ENCODE results near the gene GPR152.
"Not testable (repeated sequence)": the region's sequence is repeated elsewhere in the genome, so short reads cannot be mapped to it uniquely, and the experiment has no call there.

The GPR152 gene

DNA sequence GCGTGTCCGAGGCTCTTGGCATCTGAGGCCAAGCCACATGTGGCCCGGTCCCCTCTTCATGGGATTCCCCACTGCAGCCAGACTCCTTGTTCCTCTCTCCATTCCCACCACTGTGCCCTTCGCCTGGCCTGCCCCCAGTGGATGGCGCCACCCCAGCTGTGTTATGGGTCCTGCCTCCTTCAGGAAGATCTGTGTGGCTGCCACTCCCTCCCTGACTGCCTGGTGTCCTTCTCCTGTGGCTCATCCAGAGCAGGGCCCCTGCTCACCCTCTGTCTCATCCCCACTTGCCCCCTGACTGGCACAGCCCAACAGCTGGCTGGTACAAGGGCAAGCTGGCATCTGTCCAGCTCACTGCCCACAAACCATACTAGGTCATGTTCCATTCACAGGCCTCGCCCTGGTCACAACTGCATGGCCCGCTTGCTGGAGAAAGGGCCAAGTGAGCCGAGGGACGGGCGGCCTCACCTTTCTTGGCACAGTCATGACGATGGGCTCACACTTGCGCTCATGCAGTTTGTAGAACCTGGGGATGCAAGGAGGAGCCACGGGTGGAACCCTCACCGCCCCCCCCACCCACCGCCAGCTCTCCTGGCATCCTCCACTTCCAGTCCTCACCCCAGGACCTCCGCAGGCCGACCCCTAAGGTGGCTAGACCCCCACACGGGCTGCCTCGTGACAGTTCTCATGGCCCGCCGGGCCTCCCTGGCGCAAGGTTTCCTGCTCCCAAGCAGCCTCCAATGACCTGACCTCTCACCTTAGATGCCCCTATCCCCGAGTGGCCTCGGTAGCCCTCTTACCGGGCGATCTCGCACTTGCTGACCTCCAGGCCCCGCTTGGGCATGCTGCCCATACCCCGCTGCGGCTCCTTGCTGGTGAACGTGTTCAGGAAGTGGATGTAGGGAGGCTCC is 13.0 kb downstream of the GPR152 start:
- peak; percentile 56 for DNase-seq

DNA sequence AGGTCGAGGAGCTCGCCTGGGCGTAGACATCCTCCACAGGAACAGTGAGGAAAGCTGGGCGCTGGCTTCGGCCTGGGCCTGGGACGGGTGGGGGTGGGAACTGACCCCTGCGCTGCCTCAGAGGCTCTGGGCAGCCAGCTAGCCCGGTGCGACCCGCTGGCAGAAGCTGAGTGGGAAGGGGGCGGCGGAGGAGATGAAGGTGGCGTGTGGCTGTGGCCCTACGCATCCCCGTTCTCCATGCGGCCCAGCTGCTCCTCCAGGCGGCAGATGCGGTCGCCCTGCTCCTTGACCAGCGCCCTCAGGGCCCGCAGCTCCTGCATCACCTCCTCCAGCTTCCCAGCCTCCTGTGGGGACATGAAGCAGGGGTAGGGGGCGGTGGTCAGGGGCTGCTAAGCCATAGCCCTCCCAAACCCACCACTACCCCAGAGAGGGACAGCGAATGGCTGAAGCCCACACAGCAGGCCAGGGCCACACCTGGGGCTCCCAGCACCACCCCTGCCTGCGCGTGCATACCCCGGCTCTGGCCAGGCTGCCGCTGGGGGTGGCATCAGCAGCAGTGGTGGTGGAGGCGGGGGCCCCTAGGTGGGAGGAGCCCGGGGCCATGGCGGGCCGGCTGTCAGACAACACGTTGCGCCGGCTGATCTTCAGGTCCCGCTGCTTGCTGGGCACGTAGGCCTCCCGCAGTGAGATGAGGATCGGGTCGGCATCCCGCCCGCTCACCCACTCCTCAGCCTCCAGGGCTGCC is 14.2 kb downstream of the GPR152 start:
- DNase-seq: no peak

DNA sequence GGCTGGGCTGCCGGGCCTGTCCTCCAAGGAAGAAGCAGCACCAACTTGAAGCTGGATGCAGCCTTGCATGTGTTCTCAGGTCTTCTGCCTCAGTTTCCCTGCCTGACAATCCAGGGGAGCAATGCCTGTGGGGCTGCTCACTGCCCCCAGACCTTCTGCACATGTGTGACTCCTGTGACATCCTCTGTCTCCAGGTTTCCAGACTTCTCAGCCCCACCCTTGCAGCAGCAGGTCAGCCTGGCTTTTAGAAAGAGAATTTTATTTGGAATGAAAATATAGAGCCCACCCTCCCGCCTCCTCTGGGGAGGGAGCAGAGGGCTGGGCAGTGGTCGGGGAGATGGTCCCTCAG is 14.7 kb downstream of the GPR152 start:
- no peak for DNase-seq

DNA sequence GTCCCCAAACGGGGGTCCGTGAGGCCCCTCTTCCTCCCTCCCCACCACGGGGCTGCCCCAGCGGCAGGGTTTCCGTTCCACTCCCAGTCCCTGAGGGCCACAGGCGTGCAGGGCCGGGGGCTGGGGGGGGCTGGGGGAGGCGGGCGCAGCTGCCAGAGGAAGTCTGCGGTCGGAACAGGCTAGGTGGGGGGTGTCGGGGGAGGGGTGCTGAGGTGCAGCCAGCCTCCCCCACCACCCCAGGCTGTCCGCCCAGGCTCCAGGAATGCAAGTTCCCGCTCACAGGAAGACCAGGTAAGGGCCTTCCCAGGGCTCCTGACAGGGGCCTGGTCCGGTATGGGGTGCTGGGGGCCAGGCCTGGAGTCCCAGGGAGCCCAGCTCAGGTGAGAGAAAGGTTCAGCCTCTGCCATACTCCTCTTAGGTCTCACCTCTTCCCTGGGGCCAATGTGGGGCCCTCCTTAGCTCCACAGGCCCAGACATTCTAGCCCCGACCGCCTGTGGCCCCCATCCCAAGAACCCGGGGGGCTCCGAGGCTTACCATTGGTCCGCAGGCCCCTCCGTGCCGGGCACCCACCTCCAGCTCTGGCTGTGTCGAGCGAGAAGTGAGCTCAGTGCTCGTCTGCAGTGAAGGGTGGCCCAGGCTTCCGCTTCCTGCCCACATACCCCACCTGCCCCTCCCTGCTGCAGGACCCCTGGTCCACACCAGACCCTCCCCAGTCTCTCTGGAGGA is 15.3 kb downstream of the GPR152 start, which contains the start of gene PTPRCAP:
TSS of gene PTPRCAP (minus strand) at position 601 of the 727 bp plus-strand sequence. CDS start at position 538, 63 bp downstream.
- DNase-seq: no peak

DNA sequence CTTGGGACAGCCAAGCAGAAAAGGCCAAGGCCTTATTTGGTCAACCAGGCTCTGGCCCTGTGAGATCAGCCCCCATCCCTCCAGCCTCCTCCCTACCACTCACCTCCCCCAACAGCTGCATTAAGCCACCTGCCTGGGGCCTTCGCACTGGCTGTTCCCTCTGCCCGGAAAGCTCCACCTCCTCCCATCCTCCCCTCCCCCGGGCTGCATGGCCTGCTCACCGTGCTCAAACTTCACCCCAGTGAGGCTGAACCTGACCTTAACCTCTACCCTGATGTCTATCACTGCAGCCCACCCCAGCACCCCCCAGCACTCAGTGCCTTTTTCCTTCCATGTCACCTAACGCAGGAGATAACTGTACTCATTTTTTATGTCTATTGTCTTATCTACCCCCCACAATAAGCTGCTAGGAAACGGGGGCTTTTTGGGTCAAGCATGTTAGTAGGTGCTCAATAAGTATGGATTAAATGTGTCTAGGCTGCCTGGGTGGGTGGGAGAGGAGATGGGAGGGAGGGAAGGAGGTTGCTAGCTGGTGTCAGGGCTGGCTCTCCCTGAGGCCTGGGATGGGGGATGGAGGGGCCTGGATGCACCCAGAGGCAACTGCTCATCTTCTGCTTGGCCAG is 16.0 kb downstream of the GPR152 start:
- no peak for DNase-seq

DNA sequence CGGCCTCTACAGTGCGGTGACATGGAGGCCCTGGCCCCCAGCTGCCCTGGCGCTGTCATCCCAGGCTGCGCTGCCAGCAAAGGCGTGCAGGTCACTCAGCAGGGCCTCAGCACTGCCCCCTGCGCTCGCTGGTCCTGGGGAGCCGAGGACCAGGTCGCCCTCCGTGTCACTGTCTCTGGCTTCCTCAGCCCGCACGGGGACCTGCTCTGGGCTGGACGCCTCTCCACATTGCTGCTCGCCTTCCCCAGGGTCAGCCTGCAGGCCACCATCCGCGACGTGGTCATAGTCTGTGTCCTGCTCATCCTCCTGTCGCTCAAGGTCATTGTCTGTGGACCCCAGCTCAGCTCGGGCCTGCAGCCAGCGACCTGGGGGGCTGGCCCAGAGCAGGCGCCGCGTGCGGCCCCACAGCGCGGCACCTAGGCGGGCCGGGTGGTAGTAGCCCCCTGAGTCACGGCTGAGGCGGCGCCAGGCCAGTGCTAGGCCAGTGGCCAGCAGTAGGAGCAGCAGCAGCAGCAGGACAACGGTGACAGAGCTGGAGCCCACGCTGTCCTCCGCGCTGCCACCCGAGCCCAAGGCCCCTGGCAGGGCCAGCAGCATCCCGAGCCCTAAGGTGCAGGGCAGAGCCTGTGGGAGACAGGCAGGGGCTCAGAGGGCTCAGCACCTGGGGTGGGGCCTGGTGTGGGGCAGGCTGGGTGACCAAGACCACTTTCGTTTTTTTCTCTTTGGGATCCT is 16.6 kb downstream of the GPR152 start:
- DNase-seq: no peak

DNA sequence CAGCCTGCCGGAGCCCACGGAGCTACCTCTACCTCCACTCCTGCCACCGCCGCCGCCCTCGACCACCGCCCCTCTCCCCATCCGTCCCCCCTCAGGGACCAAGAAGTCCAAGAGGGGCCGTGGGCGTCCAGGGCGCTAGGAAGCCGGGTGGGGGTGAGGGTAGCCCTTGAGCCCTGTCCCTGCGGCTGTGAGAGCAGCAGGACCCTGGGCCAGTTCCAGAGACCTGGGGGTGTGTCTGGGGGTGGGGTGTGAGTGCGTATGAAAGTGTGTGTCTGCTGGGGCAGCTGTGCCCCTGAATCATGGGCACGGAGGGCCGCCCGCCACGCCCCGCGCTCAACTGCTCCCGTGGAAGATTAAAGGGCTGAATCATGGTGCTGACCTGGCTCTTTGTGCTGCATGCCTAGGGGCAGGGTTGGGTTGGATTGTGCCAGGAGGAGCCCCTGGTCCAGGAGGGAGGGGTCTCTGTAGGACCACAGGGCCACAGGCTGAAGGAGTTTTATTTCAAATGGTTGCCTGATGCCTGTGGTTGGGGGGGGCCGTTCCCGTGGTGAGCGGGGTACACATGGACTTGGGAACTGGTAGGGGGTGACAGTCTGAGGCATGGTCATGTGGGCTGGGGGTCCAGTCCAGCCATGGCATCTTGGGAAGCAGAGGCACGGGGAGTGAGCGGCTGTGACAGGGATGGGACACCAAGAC is 17.4 kb downstream of the GPR152 start:
- DNase-seq: no peak

DNA sequence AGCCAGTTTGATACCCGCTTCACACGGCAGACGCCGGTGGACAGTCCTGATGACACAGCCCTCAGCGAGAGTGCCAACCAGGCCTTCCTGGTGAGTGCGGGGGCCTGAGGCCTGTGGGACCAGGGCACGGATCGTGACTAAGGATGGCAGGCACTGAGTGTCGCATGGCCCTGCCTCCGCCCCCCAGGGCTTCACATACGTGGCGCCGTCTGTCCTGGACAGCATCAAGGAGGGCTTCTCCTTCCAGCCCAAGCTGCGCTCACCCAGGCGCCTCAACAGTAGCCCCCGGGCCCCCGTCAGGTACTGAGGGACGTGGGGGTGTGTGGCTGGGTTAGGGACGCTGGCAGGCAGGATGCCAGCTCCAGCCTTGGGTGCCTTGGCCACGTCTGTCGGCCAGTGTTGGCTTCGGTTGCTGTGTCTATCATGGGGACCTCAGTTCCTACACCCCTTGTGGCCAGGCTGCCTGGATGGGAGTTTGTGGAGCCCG is 18.1 kb downstream of the GPR152 start:
- DNase-seq: no peak

DNA sequence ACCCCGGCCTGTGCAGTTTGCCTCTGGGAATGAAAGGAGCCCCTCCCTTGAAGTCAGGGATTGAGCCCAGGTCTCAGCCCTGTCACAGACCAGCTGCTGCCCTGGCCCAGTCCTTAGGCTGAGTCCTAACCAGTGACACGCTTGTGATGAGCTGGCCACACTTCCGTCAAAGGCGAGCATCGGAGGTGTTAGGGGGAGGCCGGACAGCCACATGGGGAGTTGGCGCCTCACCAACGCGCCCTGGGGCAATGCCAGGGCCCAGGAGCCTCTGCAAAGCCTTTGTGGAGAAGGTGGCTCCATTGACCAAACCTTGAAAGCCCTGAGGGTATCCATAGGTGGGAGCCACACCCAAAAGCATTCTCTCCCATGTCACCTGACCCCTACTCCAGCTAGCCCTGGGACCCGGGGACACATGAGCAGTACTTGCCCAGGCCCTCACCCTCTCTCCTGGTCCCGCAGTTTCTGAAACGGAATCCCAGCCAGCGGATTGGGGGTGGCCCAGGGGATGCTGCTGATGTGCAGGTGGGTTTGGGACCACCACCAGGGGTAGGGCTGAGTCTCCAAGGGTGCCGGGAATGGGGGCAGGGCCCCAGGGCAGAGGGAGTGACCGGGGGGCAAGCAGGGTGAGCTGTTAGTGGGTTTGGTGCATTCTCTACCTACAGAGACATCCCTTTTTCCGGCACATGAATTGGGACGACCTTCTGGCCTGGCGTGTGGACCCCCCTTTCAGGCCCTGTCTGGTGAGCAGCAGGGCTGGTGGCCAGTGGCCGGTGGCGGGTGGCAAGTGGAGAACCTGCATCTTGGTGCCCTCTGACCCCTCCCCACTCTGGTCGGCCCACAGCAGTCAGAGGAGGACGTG is 18.8 kb downstream of the GPR152 start:
- DNase-seq: no peak

DNA sequence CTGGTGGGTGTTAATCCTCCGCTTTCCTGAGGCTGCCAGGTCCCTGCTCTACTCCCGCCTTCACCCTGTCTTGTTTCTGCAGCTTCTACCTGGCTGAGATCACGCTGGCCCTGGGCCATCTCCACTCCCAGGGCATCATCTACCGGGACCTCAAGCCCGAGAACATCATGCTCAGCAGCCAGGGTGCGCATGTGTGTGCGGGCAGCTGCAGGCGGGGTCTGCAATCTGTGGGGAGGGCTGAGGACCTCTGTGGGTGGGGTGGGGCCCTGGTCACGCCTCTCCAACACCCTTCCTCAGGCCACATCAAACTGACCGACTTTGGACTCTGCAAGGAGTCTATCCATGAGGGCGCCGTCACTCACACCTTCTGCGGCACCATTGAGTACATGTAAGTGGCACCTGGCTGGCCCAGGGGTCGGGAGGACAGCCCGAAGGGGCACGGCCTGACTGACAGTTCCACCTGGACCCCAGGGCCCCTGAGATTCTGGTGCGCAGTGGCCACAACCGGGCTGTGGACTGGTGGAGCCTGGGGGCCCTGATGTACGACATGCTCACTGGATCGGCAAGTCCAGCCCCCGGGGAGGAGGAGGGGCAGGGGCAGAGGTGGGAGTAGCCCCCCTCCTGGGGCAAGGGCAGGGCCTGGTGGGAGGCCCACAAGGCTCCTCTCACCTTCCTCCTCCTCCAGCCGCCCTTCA is 19.7 kb downstream of the GPR152 start:
- DNase-seq: no peak

DNA sequence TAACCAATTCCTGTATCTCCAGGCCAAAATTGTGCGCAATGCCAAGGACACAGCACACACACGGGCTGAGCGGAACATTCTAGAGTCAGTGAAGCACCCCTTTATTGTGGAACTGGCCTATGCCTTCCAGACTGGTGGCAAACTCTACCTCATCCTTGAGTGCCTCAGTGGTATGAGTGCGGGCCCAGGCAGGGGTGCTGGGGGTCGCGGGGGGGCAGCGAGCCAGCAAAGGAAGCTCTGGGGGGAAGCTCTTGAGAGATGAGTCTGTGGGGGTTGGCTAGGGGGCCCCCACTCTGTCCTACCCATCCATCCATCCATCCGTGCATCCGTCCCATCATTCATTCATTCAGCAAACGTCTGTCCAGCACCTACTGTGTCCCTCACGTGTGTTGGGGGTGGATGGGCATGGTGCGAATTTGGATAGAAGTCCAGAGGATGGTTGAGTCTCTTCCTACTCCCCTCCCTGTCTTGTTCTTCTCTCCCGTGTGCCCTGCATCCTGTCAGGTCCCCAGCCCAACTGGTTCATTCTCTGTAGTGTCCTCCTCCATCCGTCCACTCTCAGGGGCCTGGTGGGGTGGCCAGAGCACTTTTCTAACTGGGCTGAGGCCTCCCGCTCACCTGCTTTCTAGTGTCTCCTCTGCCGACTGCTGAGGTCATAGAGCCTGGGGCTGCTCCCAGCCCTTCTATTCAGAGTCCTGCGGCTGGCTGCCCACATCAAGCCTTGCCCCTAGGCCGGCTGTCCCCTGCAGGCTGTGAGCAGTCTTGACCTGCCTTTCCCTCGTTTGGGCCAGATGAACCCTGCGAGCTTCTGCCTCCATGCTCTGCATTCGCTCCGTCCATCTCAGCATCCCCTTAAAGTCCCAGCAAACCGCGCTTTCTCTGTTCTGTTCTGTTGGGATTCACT is 20.9 kb downstream of the GPR152 start:
- no peak for DNase-seq

DNA sequence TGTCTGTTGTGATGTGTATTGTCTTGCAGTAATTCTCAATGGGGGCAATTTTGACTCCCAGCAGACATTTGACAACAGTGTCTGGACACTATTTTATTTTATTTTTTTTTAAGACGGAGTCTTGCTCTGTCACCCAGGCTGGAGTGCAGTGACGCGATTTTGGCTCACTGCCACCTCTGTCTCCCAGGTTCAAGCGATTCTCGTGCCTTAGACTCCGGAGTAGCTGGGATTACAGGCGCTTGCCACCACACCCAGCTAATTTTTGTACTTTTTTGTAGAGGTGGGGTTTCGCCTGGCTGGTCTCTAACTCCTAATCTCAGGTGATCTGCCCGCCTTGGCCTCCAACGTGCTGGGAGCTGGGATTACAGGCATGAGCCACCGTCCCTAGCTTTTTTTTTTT is 22.8 kb downstream of the GPR152 start:
- no peak for DNase-seq

DNA sequence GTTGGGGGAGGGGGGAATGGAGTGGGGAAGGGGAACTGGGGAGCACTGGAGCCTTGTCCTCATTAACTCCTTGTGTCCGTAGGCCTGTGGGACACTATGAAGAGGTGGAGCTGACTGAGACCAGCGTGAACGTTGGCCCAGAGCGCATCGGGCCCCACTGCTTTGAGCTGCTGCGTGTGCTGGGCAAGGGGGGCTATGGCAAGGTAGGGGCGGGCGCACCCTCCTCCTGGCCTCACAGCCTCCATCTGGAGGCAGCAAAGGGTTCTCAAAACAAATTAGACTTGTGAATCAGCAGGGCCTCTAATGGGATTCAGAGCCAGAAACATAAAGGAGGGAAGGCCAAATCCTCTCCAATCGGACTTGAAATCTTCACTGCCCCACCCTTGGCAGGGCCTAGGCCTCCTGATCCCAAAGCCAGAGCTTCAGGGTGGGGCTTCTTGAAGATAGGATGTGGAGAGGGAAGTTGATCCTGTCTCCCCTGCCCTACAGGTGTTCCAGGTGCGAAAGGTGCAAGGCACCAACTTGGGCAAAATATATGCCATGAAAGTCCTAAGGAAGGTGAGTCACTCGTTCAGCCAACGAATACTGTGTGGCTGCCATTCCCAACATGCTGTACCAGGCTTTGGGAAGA is 23.4 kb downstream of the GPR152 start:
- DNase-seq: no peak

DNA sequence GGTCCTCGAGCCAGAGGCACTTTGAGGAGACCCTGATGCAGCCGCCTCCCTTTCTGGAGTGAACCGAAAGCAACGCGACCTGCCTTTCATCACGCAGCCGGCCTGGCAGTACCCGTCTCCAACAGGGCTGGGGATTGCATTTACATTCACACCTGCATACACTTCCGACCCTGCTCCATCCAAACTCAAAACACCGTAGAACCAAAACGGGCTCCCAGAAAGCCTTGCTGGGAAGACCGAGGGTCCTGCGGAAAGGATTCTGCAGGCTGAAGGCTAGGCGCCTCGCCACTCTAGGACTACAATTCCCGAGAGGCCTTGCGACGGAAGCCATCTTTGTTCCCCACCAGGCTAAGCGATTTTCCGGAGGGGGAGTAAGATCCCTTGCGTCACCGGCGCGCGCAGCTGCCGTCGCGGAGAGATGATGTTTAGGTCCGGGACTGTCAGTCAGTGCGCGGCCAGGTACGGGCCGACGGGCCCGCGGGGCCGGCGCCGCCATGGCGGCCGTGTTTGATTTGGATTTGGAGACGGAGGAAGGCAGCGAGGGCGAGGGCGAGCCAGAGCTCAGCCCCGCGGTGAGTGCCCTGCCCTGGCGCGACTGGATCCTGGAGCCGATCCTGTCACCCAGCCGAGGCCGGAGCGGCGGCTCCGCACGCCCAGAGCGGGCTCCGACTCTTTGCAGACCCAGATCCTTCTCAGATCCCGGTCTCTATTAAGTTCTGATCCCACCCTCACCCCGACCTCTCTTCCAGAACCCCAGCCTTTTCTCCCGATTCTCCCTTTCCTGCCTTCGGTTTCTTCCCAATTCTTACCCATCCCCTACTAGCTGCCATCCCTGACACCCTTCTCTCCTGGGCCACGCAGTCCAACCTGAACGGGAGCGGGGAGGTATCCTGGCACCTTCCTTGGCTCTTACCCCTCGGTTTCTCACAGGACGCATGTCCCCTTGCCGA is 24.2 kb downstream of the GPR152 start, which contains the start of gene RPS6KB2:
TSS of gene RPS6KB2 (plus strand) at position 443 of the 950 bp plus-strand sequence. CDS start at position 495, 52 bp downstream.
- peak; percentile 97 for DNase-seq

DNA sequence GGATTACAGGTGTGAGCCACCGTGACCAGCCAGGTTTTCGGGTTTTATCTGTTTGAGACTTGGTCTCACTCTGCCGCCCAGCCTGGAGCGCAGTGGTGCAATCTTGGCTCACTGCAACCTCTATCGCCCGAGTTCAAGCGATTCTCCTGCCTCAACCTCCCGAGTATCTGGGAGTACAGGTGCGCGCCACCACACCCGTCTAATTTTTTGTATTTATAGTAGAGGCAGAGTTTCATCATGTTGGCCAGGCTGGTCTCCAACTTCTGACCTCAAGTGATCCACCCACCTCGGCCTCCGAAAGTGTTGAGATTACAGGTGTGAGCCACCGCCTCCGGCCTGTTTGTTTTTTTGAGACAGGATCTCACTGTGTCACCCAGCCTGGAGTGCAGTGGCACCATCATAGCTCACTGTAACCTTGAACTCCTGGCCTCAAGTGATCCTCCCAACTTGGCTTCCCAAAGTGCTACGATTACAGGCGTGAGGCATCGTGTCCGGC is 25.1 kb downstream of the GPR152 start:
- not testable (repeated sequence) for DNase-seq

DNA sequence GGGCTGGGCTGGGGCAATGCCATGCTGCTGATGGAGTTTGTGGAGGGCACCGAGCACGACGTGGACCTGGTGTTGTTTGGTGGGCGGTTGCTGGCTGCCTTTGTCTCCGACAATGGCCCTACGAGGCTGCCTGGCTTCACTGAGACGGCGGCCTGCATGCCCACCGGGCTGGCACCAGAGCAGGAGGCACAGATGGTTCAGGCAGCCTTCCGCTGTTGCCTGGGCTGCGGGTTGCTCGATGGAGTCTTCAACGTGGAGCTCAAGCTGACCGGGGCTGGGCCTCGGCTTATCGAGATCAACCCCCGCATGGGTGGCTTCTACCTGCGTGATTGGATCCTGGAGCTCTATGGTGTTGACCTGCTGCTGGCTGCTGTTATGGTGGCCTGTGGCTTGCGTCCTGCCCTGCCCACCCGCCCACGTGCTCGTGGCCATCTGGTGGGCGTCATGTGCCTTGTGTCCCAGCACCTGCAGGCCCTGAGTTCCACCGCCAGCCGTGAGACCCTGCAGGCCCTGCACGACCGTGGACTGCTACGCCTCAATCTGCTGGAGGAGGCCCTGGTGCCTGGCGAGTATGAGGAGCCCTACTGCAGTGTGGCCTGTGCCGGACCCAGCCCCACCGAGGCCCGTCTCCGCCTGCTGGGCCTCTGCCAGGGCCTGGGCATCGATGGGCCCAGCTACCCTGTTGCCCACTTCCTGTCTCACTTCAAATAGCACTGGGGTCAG is 28.5 kb downstream of the GPR152 start:
- no peak for DNase-seq
